Type B pancreatic cell (in vitro differentiated cells): ENCODE measurements around the gene CTDSP2. TPM values are rescaled to one million over a fixed set of nuclear protein-coding genes. Genes with fewer than 3 reads are reported as not detected.

Experiments used
- DNase-seq: peaks from one replicate; pipeline ENCODE4 v3.0.0; 2021; ENCODE audit warnings: mixed read lengths; ENCODE audit not compliant: unreplicated experiment; ENCODE audit errors: extremely low spot score
- H3K27ac Mint-ChIP-seq: 2 replicates; pipeline ENCODE4 v1.8.0; 2021; ENCODE audit warnings: mild to moderate bottlenecking, mixed read lengths
- H3K27me3 Mint-ChIP-seq: 2 replicates; pipeline ENCODE4 v1.8.0; 2021; ENCODE audit warnings: mixed read lengths
- H3K36me3 Mint-ChIP-seq: 2 replicates; pipeline ENCODE4 v1.8.0; 2021; ENCODE audit warnings: mixed read lengths
- H3K4me1 Mint-ChIP-seq: one replicate; pipeline ENCODE4 v1.8.0; 2021; ENCODE audit warnings: mixed read lengths; ENCODE audit not compliant: unreplicated experiment
- H3K4me3 Mint-ChIP-seq: 2 replicates; pipeline ENCODE4 v1.8.0; 2021; ENCODE audit warnings: mild to moderate bottlenecking, mixed read lengths
- H3K9me3 Mint-ChIP-seq: 2 replicates; pipeline ENCODE4 v1.8.0; 2021; ENCODE audit warnings: mixed read lengths
- CTCF ChIP-seq: fragments of 200-600 bp; sonication (generic); conservative IDR thresholded peaks from 2 replicates; pipeline ENCODE4 v1.5.0; 2021; ENCODE audit warnings: antibody characterized with exemption, mild to moderate bottlenecking
- total RNA-seq: library from RNA; stranded (reverse); gene quantifications from 2 replicates; pipeline ENCODE4 v1.2.1, GENCODE V29; 2021; ENCODE audit warnings: low replicate concordance

Gene CTDSP2
- total RNA-seq, 1 donor from 2014 or later, result 183 TPM

GRCh38 chr12:57780284-57780897 lies 66.1 kb downstream of the CTDSP2 start:
- no peaks in the 10 kb centered on the region for H3K9me3 Mint-ChIP-seq
- no peaks in the 10 kb centered on the region for H3K27me3 Mint-ChIP-seq
- no peak overlapping the region for H3K27ac Mint-ChIP-seq
- no peak overlapping the region for H3K4me3 Mint-ChIP-seq
- TF ChIP-seq CTCF, result no peak
- H3K36me3 Mint-ChIP-seq, result peaks cover 9% of the 10 kb centered on the region
- no peak for DNase-seq
- H3K4me1 Mint-ChIP-seq, result peaks cover 7% of the 10 kb centered on the region

GRCh38 chr12:57779736-57780135 lies 66.8 kb downstream of the CTDSP2 start:
- peaks cover 7% of the 10 kb centered on the region for H3K4me1 Mint-ChIP-seq
- no peaks in the 10 kb centered on the region for H3K9me3 Mint-ChIP-seq
- H3K27me3 Mint-ChIP-seq, result no peaks in the 10 kb centered on the region
- no peak overlapping the region for H3K27ac Mint-ChIP-seq
- no peak overlapping the region for H3K4me3 Mint-ChIP-seq
- DNase-seq, result no peak
- no peak for TF ChIP-seq CTCF
- peaks cover 9% of the 10 kb centered on the region for H3K36me3 Mint-ChIP-seq

- H3K27ac Mint-ChIP-seq, result no peak overlapping the region
- TF ChIP-seq CTCF, result no peak
- peaks cover 9% of the 10 kb centered on the region for H3K4me1 Mint-ChIP-seq
- no peaks in the 10 kb centered on the region for H3K9me3 Mint-ChIP-seq
- no peak overlapping the region for H3K4me3 Mint-ChIP-seq
- no peak for DNase-seq
- H3K36me3 Mint-ChIP-seq, result peaks cover 4% of the 10 kb centered on the region
- no peaks in the 10 kb centered on the region for H3K27me3 Mint-ChIP-seq
Measured at GRCh38 chr12:57777911-57778310, 68.6 kb downstream of the CTDSP2 start.

GRCh38 chr12:57777367-57777766 lies 69.2 kb downstream of the CTDSP2 start:
- no peaks in the 10 kb centered on the region for H3K9me3 Mint-ChIP-seq
- no peaks in the 10 kb centered on the region for H3K36me3 Mint-ChIP-seq
- no peak for TF ChIP-seq CTCF
- H3K4me3 Mint-ChIP-seq, result no peak overlapping the region
- no peaks in the 10 kb centered on the region for H3K27me3 Mint-ChIP-seq
- H3K4me1 Mint-ChIP-seq, result peaks cover 6% of the 10 kb centered on the region
- H3K27ac Mint-ChIP-seq, result no peak overlapping the region
- DNase-seq, result no peak

GRCh38 chr12:57776247-57776587 lies 70.3 kb downstream of the CTDSP2 start:
- no peak for TF ChIP-seq CTCF
- H3K36me3 Mint-ChIP-seq, result no peaks in the 10 kb centered on the region
- no peak overlapping the region for H3K4me3 Mint-ChIP-seq
- no peak for DNase-seq
- peaks cover 11% of the 10 kb centered on the region for H3K4me1 Mint-ChIP-seq
- H3K27me3 Mint-ChIP-seq, result no peaks in the 10 kb centered on the region
- no peak overlapping the region for H3K27ac Mint-ChIP-seq
- no peaks in the 10 kb centered on the region for H3K9me3 Mint-ChIP-seq
